DOHH2 (cell line): ENCODE data around the gene BRD3OS.

Experiments
- H3F3A ChIP-seq: fragments of 200-600 bp; sonication (generic), shearing (Covaris generic); 2 replicates; pipeline ENCODE4 v1.6.0; 2016; ENCODE audit warnings: antibody characterized with exemption, mild to moderate bottlenecking; ENCODE audit not compliant: control insufficient read depth, insufficient read depth
- H3K27ac ChIP-seq: fragments of 200-600 bp; sonication (generic); 2 replicates; pipeline ENCODE4 v1.5.1; 2014; ENCODE audit warnings: low read depth, mild to moderate bottlenecking, low read length, moderate library complexity
- H3K27me3 ChIP-seq: fragments of 200-600 bp; sonication (generic); 2 replicates; pipeline ENCODE4 v1.6.1; 2014; ENCODE audit warnings: mild to moderate bottlenecking, low read length, mixed read lengths; ENCODE audit not compliant: control insufficient read depth
- H3K36me3 ChIP-seq: fragments of 200-600 bp; sonication (generic); 2 replicates; pipeline ENCODE4 v1.6.1; 2014; ENCODE audit warnings: mild to moderate bottlenecking, low read length, moderate library complexity, mixed read lengths; ENCODE audit not compliant: control insufficient read depth
- H3K4me1 ChIP-seq: fragments of 200-600 bp; sonication (generic); 2 replicates; pipeline ENCODE4 v1.6.1; 2014; ENCODE audit warnings: mild to moderate bottlenecking, low read length, mixed read lengths; ENCODE audit not compliant: control insufficient read depth
- H3K4me2 ChIP-seq: fragments of 200-600 bp; sonication (generic); 2 replicates; pipeline ENCODE4 v1.6.0; 2014; ENCODE audit warnings: mild to moderate bottlenecking, low read length, moderate library complexity
- H3K4me3 ChIP-seq: fragments of 200-600 bp; sonication (generic); 2 replicates; pipeline ENCODE4 v1.5.1; 2014; ENCODE audit warnings: mild to moderate bottlenecking, low read length, mixed read lengths
- H3K79me2 ChIP-seq: fragments of 200-600 bp; sonication (generic); 2 replicates; pipeline ENCODE4 v1.6.1; 2014; ENCODE audit warnings: mild to moderate bottlenecking, low read length, mixed read lengths; ENCODE audit not compliant: control insufficient read depth
- H3K9me2 ChIP-seq: fragments of 200-600 bp; sonication (generic); replicated peaks from 2 replicates; pipeline ENCODE4 v1.6.1; 2014; ENCODE audit warnings: mild to moderate bottlenecking, low read length, mixed read lengths; ENCODE audit not compliant: control insufficient read depth
- H3K9me3 ChIP-seq: fragments of 200-600 bp; sonication (generic); 2 replicates; pipeline ENCODE4 v1.6.1; 2014; ENCODE audit warnings: antibody characterized with exemption, low read length, mixed read lengths; ENCODE audit not compliant: control insufficient read depth, insufficient read depth
- H4K20me1 ChIP-seq: fragments of 200-600 bp; sonication (generic); 2 replicates; pipeline ENCODE4 v1.6.0; 2014; ENCODE audit warnings: low read depth, mild to moderate bottlenecking, antibody characterized with exemption, low read length, moderate library complexity; ENCODE audit not compliant: control insufficient read depth, insufficient read depth
- CTCF ChIP-seq: fragments of 200-600 bp; sonication (generic); IDR thresholded peaks from one replicate; pipeline ENCODE4 v1.5.1; 2014; ENCODE audit warnings: antibody characterized with exemption, mild to moderate bottlenecking, low read depth, low read length; ENCODE audit not compliant: poor library complexity, severe bottlenecking
- EZH2phosphoT487 ChIP-seq: fragments of 200-600 bp; sonication (generic); IDR thresholded peaks from 2 replicates; pipeline ENCODE4 v1.6.1; 2017; ENCODE audit warnings: borderline replicate concordance, mild to moderate bottlenecking, antibody characterized with exemption, low read length, moderate library complexity, mixed read lengths

BRD3OS gene

GRCh38 chr9:134026981-134027380, 1.7 kb downstream of the BRD3OS start:
- TF ChIP-seq EZH2phosphoT487, result no peak
- no peak for TF ChIP-seq CTCF
- H3K4me1 ChIP-seq, result peaks cover 25% of the 10 kb centered on the region
- H3K4me3 ChIP-seq, result no peak overlapping the region
- H3K79me2 ChIP-seq, result peaks cover 11% of the 10 kb centered on the region
- H3K4me2 ChIP-seq, result no peak overlapping the region
- H3K36me3 ChIP-seq, result peaks cover 50% of the 10 kb centered on the region
- no peaks in the 10 kb centered on the region for H3K9me2 ChIP-seq
- 0 out of 2 replicates have a peak, but pooled peaks cover 5% of the 10 kb centered on the region for H4K20me1 ChIP-seq
- H3F3A ChIP-seq, result peaks cover 10% of the 10 kb centered on the region; the same call in 1 of the 2 replicates
- H3K27ac ChIP-seq, result no peak overlapping the region
- no peaks in the 10 kb centered on the region for H3K27me3 ChIP-seq
- H3K9me3 ChIP-seq, result no peaks in the 10 kb centered on the region

- no peak overlapping the region for H3K4me2 ChIP-seq
- H3K27me3 ChIP-seq, result no peaks in the 10 kb centered on the region
- H3K36me3 ChIP-seq, result peaks cover 52% of the 10 kb centered on the region
- peaks cover 10% of the 10 kb centered on the region; the same call in 1 of the 2 replicates for H3F3A ChIP-seq
- H3K9me3 ChIP-seq, result no peaks in the 10 kb centered on the region
- H3K4me1 ChIP-seq, result peaks cover 25% of the 10 kb centered on the region
- peaks cover 11% of the 10 kb centered on the region for H3K79me2 ChIP-seq
- no peaks in the 10 kb centered on the region for H3K9me2 ChIP-seq
- H3K4me3 ChIP-seq, result no peak overlapping the region
- no peak overlapping the region for H3K27ac ChIP-seq
- TF ChIP-seq CTCF (no peak), EZH2phosphoT487 (no peak)
- 0 out of 2 replicates have a peak, but pooled peaks cover 5% of the 10 kb centered on the region for H4K20me1 ChIP-seq
Observed at GRCh38 chr9:134027561-134027960, 2.3 kb downstream of the BRD3OS start.

GRCh38 chr9:134028076-134028475, 2.8 kb downstream of the BRD3OS start:
- Histone ChIP-seq H3K9me2 (no peaks in the 10 kb centered on the region), H3K36me3 (peaks cover 55% of the 10 kb centered on the region), H4K20me1 (0 out of 2 replicates have a peak, but pooled peaks cover 5% of the 10 kb centered on the region), H3K9me3 (no peaks in the 10 kb centered on the region), H3K4me1 (peaks cover 25% of the 10 kb centered on the region), H3K4me2 (no peak overlapping the region), H3K27me3 (no peaks in the 10 kb centered on the region), H3K4me3 (no peak overlapping the region), H3F3A (peaks cover 10% of the 10 kb centered on the region; the same call in 1 of the 2 replicates), H3K27ac (no peak overlapping the region), H3K79me2 (peaks cover 11% of the 10 kb centered on the region)
- TF ChIP-seq CTCF (no peak), EZH2phosphoT487 (no peak)
